ENCODE measurements around the gene ARRB1. TPM values are rescaled to one million over a fixed set of nuclear protein-coding genes. Genes with fewer than 3 reads are reported as not detected.

The ARRB1 gene
- total and polyA plus RNA-seq, 2 of the 13 experiments (the other 11 are each of a cell fraction or from before 2014, with no cell fraction given) = 22.5 to 35.7 TPM

GRCh38 chr11:75399344-75400145 is 48.1 kb upstream of the ARRB1 start, which contains the start of gene RPS3 (continued):
- TF ChIP-seq ATF4 (CRISPR knock-in tag; IDR thresholded peaks at IDR 0.05) (peak in 1 of 2 experiments; percentile 49; a peak in 1 of 4 replicates), ZNF781 (CRISPR knock-in tag; IDR thresholded peaks at IDR 0.05; ENCODE audit: borderline replicate concordance, not compliant biosample characterization) (peak; percentile 95), ZNF343 (CRISPR knock-in tag; IDR thresholded peaks at IDR 0.05) (peak; percentile 66; the same call in 1 of the 2 replicates), ATF2 (CRISPR knock-in tag; IDR thresholded peaks at IDR 0.05) (peak; percentile 88), ZNF468 (CRISPR knock-in tag; IDR thresholded peaks at IDR 0.05) (no peak), RXRB (CRISPR knock-in tag; IDR thresholded peaks at IDR 0.05; ENCODE audit: borderline replicate concordance) (peak; percentile 84; the same call in 1 of the 2 replicates), PHB2 (IDR thresholded peaks at IDR 0.05; ENCODE audit: partially characterized antibody) (no peak), TSC22D2 (CRISPR knock-in tag; IDR thresholded peaks at IDR 0.05; ENCODE audit: borderline replicate concordance) (peak; percentile 95), NFRKB (IDR thresholded peaks at IDR 0.05) (peak; percentile 24; the same call in 1 of the 2 replicates), PATZ1 (CRISPR knock-in tag; IDR thresholded peaks at IDR 0.05) (no peak; the same call in 1 of the 2 replicates), ZBTB8A (CRISPR knock-in tag; IDR thresholded peaks at IDR 0.05; ENCODE audit: borderline replicate concordance, low read depth) (no peak), CBX1 (IDR thresholded peaks at IDR 0.05; ENCODE audit: low read depth) (peak; percentile 91), ZBTB4 (CRISPR knock-in tag; IDR thresholded peaks at IDR 0.05; ENCODE audit: borderline replicate concordance) (peak; percentile 82; the same call in 1 of the 2 replicates), SMARCC2 (IDR thresholded peaks at IDR 0.05) (no peak), ARID4A (CRISPR knock-in tag; IDR thresholded peaks at IDR 0.05; ENCODE audit: borderline replicate concordance) (peak; percentile 94), SAFB2 (CRISPR knock-in tag; IDR thresholded peaks at IDR 0.05; ENCODE audit: borderline replicate concordance, low read depth) (peak; percentile 71)
